ENCODE results near the gene CCDC57.

Gene CCDC57

DNA sequence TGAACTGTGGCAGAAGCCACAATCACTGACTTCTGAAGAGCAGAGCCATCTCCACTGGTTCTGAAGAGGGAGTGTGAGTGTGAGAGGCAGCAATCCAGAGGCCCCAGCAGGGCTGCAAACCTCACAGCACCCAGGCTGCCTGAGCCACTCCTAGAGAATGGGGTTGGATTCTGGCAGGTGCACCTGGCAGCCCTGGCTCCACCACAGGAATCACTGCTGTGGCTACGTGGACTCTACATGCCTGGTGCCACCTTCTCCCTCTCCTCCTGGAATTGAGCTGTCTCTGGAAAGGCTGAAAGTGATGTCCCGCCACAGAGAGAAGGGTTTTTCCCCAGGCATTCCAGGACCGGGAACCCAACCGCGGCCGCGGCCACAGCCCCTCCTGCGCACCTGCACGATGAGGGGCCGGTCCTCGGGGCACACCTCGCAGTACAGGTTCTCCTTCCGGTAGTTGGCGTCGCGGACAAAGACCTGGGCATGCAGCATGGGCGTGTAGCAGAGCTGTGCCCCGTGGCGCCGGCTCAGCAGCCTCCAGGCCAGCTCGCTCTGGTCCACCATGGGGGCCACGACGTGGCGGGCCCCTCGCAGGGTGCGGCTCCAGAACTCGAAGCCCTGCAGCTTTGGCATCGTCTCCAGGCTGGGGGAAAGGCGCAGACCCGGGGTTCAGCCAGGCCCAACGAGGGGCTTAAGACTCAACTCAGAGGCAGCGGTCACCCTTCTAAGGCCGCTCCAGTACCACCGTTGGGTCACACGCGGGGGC, 148.0 kb downstream of the CCDC57 start:
- DNase-seq (ENCODE audit: low read depth in 1 of 2, low spot score in 1 of 2), result no peak

DNA sequence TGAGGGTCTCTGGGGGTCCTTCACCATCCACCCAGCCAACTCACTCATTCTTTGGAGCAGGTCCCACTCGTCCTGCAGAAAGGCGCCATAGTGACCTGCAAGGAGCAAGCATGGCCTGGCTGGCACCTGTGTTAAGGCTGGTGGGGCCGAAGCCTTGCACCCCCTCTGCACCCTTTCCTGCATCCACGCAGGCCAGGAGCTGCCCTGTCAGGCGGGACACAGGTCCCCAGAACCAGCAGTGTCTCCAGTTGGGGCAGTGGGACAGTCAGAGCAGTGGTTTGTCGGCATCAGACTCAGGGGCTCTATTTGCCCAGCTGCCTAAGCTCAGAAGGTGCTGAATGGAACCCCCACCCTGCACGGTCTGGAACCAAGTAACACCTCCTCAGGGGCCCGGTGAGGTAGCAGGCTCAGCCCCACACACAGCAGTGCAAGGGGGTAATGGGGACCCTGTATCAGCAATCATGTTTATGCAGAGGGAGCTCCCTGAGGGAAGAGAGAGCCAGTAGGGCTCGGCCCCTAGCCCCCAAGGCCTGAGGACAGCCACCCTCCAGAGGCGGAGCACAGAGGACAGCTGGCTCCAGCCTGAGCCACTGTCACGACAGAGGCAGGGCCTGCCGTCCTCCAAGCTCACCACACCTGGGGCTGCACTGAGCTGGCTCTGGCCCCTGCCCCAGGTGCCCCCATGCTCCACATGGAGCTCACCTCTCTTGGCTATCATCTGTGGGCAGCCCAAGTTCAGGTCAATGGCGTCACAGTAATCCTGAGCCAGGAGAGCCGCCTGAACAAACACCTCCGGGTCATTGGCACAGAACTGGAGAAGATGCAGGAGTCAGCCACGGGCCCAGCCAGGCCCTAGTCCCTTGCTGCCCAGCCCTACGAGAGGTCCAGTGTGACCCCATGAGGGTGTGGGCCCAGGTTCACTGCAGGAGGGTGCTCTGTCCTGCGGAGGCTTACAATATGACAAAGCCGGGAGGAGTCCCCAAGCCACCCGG, 148.9 kb downstream of the CCDC57 start:
- no peak for DNase-seq (ENCODE audit: low read depth in 1 of 2, low spot score in 1 of 2)

DNA sequence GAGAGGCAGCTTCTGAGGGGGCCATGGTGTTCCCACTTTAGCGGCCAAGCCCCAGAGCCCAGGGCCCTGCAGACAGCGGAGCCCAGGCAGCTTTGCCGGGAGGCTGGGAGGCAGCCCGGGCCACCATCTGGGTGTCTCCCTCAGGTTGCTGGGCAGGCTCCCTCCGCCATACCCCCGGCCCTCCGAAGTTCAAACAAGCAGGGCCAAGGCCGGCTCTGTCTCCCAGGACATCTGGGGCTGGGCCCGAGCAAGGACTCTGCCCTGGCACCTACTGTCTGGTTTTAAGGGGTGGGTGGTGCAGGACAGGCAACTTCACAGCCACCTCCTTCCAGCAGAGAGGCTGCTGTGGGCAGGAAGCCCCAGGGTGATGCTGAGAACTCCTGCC, 149.7 kb downstream of the CCDC57 start:
- DNase-seq (ENCODE audit: low read depth in 1 of 2, low spot score in 1 of 2), result no peak

DNA sequence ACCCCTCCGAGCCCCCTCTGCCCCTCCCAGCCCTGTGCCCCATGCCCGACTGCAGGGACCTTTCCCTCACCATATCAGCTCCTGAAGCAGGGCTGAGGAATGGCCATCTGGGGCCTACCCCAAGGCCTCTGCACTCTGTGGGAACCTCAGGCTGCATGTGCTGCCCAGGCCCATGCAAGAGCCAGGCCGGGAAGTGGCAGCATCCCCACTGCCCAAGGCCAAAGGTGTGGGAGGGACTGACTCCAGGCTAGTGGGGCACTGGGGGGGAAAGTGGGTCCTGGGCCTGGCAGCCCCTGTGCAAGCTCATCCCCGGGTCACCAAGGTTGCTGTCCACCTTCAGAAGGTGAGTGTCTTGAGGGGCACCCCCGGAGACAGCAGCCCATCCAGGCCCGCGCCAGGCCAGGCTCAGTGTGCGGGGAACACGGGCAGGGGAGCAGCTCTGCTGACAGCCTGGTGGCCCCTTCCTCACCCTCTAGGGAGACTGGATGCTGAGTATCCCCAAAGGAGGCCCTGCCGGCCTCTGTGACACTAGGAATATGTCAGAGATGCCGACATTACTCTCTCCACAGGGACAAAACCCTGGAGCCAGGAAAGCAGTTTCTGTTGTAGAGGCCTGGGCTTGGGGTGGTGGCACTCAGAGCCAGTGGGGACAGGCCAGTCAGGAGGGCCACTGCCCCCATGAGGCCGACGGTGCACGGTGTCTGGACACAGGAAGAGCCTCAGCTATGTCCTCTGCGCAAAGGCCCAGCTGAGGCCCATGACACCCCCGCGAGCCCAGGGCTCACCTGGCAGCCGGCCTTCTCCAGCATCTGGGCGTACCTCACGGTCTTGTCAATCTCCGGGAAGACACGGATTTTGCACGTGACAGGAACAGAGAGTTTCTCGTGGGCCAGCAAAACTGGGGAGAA, 150.3 kb downstream of the CCDC57 start:
- no peak for DNase-seq (ENCODE audit: low read depth in 1 of 2, low spot score in 1 of 2)

DNA sequence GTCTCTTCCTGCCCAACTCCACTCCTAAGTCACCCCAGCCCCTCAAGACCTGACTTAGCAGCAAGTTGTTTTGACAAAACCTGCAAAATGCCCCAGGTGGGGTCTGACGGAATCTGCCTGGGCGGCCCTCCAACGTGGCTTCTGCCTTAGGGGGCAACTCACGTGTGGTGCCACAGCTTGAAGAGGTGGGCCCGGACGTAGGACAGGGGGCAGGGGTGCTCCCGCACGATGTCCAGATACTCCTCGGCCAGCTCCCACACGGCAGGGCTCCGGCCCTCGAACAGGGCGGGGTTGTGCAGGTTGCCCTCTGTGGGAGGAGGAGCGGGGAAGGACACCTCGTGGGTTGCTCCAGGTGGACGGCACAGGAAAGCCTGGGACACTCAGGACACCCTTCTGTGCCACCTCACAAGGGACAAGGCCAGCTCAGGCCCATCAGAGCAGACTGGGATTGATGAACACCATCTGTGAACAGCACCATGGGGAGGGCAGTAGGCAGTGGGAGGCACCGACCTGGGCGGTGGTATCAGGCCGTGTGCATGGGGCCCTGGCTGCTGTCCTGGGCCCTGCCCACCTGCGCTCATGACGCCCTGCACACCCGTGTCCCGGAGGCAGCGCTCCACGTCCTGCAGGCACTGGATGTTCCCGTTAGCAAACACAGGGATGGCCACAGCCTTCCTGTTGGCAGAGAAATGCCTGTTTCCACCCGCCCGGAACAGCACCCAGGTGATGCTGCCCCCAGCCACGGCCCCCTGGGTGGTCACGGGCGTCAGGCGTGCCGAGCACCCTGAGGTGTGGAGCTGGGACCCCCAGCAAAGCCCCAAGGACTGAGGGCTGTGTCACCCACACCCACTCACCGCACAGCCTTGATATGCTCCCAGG, 151.4 kb downstream of the CCDC57 start:
- no peak for DNase-seq (ENCODE audit: low read depth in 1 of 2, low spot score in 1 of 2)

DNA sequence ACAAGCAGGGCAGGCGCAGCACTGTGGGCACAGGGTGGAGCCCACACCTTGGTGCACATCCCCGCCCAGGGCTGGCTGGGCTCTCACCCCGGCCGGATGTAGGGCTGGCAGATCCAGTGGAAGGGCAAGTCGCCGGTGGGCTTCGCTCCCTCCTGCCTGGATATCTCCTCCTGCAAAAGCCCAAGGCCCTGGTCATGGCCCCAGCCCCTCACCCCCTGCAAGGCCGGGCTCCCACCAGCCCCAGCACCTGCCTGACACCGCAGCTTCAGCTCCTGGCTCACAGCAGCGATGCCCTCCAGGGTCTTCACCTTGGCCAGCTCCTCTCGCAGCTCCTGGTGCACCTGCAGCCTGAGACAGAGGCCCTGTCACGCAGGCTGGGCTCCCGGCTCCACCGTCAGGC, 152.0 kb downstream of the CCDC57 start:
- no peak for DNase-seq (ENCODE audit: low read depth in 1 of 2, low spot score in 1 of 2)

DNA sequence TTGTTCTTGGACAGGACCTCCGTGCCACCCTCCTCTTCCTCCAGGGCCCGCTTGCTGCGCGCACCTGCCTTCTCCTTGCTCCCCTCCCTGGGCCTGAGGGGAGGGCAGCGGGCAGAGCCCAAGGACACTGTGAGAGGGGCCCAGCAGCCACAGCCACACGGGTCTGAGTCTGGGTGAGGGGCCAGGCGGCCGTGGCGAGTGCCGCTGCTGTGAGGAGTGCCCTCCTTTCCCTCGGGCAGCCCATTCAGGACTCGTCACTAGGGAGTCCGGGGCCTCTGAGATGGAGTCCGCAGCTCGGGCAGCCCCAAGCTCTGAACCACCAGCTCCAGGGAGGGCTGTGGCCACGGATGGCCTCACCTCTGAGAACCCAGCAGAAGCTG, 152.7 kb downstream of the CCDC57 start:
- DNase-seq (ENCODE audit: low read depth in 1 of 2, low spot score in 1 of 2), result no peak

DNA sequence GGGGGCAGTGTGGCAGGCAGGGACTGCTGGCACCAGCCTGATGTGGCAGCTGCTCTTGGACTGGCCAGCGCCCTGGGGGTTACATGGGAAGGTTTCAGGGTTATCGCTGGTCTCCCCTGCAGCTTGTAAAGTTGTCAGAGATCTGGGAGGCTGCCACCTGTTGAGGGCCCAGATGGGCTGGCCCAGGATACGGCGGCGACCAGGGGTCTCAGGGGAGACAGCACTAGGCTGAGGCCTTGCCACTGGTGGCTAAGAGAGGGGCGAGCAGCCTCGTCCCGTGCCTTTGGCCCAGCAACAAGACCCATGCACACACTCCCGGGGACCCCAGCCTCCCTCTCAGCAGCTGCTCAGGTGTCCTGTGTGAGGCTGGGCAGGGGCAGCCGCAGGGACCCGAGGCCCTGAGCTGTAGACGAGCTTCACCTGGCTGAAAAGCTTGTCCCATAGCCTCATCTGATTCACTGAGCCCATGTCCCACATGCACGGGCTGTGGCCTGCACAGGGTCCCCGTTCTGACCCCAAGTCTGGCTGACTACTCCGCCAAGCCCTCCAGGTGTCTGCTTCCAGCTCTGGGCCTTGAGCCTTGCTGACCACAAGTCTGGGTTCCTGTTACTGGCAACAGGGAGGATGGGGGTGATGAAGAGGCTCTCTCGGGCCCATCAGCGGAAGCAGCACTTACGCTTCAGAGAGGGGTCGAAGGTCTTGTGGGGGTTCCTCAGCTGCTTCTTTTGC, 153.2 kb downstream of the CCDC57 start:
- no peak for DNase-seq (ENCODE audit: low read depth in 1 of 2, low spot score in 1 of 2)

DNA sequence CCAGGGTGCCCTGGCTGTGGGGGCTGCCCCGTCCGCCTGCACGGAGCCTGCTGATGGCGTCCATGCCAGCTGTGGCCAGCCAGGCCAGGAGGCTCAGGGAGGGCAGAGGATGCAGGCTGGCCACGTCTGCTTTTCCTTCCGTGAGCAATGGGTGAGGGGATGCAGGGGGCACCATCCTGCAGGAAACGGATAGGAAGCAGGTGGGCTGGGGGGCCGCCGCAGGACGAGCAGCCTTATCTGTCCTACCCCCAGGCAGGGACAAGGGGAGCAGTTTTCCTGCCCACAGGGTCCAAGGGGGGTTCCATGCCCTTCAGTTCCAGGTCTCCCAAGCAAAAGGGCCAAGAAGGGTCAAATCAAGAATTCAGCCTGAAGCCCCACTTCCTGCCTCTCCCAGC, 153.8 kb downstream of the CCDC57 start:
- DNase-seq (ENCODE audit: low read depth in 1 of 2, low spot score in 1 of 2), result no peak

DNA sequence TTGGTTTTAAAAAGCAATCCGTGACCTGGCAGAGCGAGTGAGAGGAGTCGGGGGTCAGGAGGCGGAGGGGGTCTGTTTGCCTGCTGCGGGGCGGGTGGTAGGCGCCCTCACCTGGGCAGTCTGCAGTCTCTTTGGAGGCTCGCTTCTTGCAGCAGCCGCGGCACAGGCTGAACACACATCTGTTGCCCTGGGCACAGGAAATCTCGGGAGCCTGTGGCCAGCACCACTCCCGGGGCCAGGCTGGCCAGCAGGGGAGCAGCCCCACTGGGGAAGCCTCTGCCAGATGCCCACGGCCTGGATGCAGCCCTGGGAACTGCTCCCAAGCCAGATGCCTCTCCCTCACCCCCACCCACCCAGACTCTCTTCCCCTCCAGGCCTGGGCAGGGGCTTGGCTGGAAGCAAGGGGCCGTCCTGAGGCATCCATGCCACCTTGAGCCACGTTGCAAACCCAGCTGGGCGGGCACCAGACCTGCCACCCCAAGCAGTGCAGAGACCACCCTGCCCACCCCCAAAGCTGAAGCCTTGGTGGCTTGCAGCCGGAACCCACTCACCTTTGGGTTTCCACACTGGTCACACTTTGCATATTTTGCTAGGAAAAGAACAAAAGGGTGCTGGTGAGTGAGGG, 154.3 kb downstream of the CCDC57 start:
- no peak for DNase-seq (ENCODE audit: low read depth in 1 of 2, low spot score in 1 of 2)

DNA sequence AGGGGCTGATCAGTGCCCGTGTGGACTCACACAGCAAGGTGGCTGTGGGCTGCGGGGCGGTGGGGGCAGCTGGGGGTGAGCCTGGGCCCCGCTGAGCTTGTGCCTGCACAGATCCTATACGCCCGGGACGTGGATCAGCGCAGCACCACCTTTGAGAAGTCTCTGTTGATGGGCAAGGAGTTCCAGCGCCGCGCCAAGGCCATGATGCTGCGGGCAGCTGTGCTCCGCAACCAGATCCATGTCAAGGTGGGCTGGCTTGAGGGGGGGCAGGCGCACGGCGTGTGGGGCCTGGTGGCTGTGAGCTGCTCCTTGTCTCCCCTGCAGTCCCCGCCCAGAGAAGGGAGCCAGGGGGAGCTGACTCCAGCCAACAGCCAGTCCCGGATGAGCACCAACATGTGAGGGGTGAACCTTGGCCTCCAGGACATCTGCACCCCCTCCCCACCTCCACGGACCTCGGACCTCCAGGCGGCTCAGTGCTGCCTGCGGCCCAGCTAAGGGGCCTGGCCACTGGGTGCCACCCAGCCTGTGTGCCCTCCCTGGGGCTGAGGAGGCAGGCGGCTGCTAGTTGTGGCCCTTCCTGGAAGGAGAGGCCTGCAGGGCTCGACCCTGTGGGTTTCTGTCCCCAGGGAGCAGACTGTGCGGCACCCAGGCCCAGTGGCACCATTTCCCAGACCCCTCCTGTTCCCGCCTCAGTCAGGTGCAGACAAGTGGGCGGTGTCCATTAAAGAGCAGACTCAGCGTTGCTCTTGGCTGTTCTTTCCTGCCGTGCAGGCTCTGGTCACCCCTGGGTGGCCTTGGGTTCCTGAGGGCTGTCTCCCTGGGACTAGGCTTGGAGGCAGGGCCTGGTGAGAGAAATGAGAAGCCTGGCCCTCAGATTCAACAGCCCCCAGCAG, 155.7 kb downstream of the CCDC57 start:
- no peak for DNase-seq (ENCODE audit: low read depth in 1 of 2, low spot score in 1 of 2)

DNA sequence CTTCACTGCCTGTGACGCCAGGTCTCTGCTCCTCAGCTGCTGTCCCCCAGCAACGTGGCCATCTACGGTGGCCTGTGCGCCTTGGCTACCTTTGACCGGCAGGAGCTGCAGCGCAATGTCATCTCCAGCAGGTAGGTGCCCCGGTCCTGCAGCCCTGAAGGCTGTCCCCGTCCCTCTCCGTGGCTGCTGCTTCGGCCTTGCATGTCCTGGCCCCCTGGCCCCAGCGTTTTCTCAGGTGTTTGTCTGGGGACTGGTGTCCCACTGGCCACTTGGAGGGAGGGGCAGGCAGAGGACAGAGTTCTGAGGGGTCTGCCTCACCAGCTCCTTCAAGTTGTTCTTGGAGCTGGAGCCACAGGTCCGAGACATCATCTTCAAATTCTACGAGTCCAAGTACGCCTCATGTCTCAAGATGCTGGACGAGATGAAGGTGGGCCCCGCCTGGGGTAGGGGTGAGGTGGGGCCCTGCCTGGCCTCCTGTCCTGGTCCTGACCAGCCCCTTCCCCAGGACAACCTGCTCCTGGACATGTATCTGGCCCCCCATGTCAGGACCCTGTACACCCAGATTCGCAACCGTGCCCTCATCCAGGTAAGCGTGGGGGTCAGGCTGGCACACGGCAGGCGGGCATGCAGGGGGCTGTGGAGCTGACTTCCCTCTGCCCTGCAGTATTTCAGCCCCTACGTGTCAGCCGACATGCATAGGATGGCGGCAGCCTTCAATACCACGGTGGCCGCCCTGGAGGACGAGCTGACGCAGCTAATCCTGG, 156.5 kb downstream of the CCDC57 start:
- no peak for DNase-seq (ENCODE audit: low read depth in 1 of 2, low spot score in 1 of 2)

DNA sequence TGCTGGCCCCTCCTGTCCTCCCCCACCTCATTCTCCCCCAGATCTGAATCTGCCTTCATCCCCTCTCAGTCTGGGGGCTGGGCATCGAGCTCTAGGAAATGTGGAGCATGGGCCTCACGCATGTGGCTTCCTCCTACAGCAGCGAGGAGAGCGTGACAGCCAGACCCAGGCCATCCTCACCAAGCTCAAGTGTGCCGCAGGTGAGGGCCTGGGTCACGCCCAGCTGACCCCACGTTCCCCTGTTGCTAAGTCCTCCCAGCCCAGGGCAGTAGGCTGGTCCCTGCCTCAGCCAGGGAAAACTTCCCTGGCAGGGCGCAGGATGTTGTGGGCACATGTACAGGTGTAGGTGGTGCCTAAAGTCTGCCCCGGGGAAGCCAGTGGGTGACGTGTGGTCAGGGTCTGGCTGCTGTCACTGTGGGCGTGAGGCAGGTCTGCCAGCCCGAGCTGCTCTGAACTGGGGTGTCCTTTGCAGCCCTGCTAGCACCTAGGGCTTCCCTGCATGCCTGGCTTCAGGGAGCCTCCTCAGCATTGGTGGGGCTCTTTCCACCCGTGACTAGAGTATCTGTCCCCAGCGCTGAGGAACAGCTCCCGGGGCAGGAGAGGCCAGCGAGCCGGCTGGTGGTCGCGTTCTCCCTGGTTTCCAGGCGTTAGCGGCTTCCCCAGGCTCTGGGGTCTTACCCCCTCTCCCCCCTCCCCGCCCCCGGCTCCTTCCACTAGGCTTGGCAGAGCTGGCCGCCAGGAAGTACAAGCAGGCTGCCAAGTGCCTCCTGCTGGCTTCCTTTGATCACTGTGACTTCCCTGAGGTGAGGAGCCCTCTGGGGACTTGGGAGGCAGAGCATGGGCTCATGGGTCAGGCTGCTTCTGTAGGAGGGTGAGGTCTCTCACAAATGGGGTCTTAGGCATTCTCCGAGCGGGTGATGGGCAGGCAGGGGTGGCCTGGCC, 157.3 kb downstream of the CCDC57 start:
- no peak for DNase-seq (ENCODE audit: low read depth in 1 of 2, low spot score in 1 of 2)

DNA sequence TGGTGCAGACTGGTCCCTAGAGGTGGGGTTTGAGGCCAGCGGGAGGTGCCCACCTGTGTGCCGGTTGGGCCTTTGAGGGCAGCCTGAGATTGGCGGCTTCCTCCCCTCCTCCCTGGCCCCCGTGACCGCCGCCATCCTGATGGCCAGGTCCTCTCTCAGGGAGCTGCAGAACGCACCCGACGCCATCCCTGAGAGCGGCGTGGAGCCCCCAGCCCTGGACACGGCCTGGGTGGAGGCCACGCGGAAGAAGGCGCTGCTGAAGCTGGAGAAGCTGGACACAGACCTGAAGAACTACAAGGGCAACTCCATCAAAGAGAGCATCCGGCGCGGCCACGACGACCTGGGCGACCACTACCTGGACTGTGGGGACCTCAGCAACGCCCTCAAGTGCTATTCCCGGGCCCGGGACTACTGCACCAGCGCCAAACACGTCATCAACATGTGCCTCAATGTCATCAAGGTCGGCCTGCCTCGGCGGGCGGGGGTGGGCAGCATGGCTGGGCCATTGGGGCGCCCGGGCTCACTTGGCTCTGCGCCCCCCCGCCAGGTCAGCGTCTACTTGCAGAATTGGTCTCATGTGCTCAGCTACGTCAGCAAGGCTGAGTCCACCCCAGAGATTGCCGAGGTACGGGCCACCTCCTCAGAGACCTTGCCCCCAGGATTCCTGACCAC, 158.2 kb downstream of the CCDC57 start:
- no peak for DNase-seq (ENCODE audit: low read depth in 1 of 2, low spot score in 1 of 2)

DNA sequence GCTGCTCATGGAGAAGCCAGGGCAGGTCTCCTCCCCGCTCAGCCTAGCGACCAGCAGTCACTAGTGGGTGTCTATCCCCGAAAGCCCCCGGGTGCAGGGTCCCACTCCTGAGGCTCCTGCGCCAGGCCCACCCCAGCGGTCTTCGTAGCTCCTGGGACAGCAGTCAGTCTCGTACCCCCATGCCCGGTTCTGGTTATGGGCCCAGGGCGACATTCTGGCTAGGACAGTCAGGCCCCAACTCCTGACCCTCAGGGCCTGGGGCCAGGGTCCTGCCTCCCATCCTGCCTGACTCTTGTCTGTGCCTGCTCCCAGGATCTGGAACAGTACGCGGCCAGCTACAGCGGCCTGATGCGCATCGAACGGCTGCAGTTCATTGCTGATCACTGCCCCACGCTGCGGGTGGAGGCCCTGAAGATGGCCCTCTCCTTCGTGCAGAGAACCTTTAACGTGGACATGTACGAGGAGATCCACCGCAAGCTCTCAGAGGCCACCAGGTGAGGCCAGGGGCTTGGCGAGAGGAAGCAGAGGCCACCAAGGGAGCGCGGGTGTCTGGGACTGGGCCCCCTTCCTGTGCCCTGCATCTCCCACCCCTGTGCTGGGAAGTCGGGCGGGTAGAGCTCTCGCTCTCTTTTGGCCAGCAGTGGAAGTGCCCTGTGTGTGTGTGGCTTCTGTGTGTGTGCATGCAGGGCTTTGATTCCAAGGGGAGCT, 158.9 kb downstream of the CCDC57 start:
- DNase-seq (ENCODE audit: low read depth in 1 of 2, low spot score in 1 of 2), result no peak
